ENCODE measurements around the gene EPC2. TPM values are rescaled to one million over a fixed set of nuclear protein-coding genes. Genes with fewer than 3 reads are reported as not detected.

The EPC2 gene
- total RNA-seq, 1 donor from 2014 or later: 35.9 TPM

GRCh38 chr2:148810081-148810480 lies 165.5 kb downstream of the EPC2 start:
- Mint-ChIP-seq H3K36me3 (no peaks in the 10 kb centered on the region), H3K4me3 (no peak overlapping the region), H3K27ac (no peak overlapping the region), H3K4me1 (ENCODE audit: unreplicated experiment) (peaks cover 8% of the 10 kb centered on the region), H3K9me3 (peaks cover 7% of the 10 kb centered on the region), H3K27me3 (peaks cover 3% of the 10 kb centered on the region)
- DNase-seq (ENCODE audit: extremely low spot score, unreplicated experiment): no peak
- TF ChIP-seq CTCF (conservative IDR thresholded peaks at IDR 0.05): no peak

- Mint-ChIP-seq H3K36me3 (no peaks in the 10 kb centered on the region), H3K4me3 (no peak overlapping the region), H3K27ac (no peak overlapping the region), H3K4me1 (ENCODE audit: unreplicated experiment) (peaks cover 17% of the 10 kb centered on the region), H3K9me3 (peaks cover 5% of the 10 kb centered on the region), H3K27me3 (peaks cover 10% of the 10 kb centered on the region)
- TF ChIP-seq CTCF (conservative IDR thresholded peaks at IDR 0.05): no peak
- no peak for DNase-seq (ENCODE audit: extremely low spot score, unreplicated experiment)
Observed at GRCh38 chr2:148812306-148812705, 167.8 kb downstream of the EPC2 start.

- H3K36me3 Mint-ChIP-seq: no peaks in the 10 kb centered on the region
- H3K4me1 Mint-ChIP-seq (ENCODE audit: unreplicated experiment): peaks cover 20% of the 10 kb centered on the region
- no peak for DNase-seq (ENCODE audit: extremely low spot score, unreplicated experiment)
- no peak overlapping the region for H3K27ac Mint-ChIP-seq
- TF ChIP-seq CTCF (conservative IDR thresholded peaks at IDR 0.05): peak; percentile 47
- no peaks in the 10 kb centered on the region for H3K9me3 Mint-ChIP-seq
- peaks cover 11% of the 10 kb centered on the region for H3K27me3 Mint-ChIP-seq
- no peak overlapping the region for H3K4me3 Mint-ChIP-seq
Observed at GRCh38 chr2:148813603-148814065, 169.1 kb downstream of the EPC2 start.

- no peaks in the 10 kb centered on the region for H3K36me3 Mint-ChIP-seq
- peaks cover 20% of the 10 kb centered on the region for H3K4me1 Mint-ChIP-seq (ENCODE audit: unreplicated experiment)
- TF ChIP-seq CTCF (conservative IDR thresholded peaks at IDR 0.05): no peak
- H3K27ac Mint-ChIP-seq: peak overlapping the region; percentile 43
- H3K4me3 Mint-ChIP-seq: no peak overlapping the region
- no peaks in the 10 kb centered on the region for H3K9me3 Mint-ChIP-seq
- peaks cover 11% of the 10 kb centered on the region for H3K27me3 Mint-ChIP-seq
- no peak for DNase-seq (ENCODE audit: extremely low spot score, unreplicated experiment)
Observed at GRCh38 chr2:148814143-148814859, 169.8 kb downstream of the EPC2 start.

GRCh38 chr2:148814860-148815419 lies 170.4 kb downstream of the EPC2 start:
- no peak for DNase-seq (ENCODE audit: extremely low spot score, unreplicated experiment)
- Mint-ChIP-seq H3K4me3 (no peak overlapping the region), H3K36me3 (no peaks in the 10 kb centered on the region), H3K4me1 (ENCODE audit: unreplicated experiment) (peaks cover 20% of the 10 kb centered on the region), H3K27ac (peak overlapping the region; percentile 43), H3K27me3 (peaks cover 11% of the 10 kb centered on the region), H3K9me3 (no peaks in the 10 kb centered on the region)
- no peak for TF ChIP-seq CTCF (conservative IDR thresholded peaks at IDR 0.05)

Measured in type B pancreatic cell (in vitro differentiated cells).